NCI-H82 (cell line): Measurements from ENCODE around the gene ANO4.
"Not testable (repeated sequence)": the region's sequence is repeated elsewhere in the genome, so short reads cannot be mapped to it uniquely, and the experiment has no call there.

Experiments
- DNase-seq: peaks from one replicate; lab custom pipeline; 2025; lab: John Stamatoyannopoulos, UW

The ANO4 gene

DNA sequence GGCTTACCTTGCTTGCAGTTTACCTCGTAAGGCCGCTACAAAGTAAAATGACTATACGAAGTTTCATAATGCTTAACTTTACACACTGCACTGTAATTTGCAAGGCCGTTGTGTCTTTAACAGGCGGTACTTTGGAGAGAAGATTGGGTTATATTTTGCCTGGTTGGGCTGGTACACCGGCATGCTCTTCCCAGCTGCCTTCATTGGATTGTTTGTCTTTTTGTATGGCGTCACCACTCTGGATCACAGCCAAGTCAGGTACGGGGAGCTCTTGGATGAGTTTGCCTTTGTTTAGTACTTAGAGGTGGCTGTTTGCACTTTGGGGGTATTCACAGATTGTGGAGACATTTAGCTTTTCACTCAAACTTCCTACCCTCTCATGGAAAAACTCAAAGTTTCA, 247.6 kb downstream of the ANO4 start:
- DNase-seq: no peak

DNA sequence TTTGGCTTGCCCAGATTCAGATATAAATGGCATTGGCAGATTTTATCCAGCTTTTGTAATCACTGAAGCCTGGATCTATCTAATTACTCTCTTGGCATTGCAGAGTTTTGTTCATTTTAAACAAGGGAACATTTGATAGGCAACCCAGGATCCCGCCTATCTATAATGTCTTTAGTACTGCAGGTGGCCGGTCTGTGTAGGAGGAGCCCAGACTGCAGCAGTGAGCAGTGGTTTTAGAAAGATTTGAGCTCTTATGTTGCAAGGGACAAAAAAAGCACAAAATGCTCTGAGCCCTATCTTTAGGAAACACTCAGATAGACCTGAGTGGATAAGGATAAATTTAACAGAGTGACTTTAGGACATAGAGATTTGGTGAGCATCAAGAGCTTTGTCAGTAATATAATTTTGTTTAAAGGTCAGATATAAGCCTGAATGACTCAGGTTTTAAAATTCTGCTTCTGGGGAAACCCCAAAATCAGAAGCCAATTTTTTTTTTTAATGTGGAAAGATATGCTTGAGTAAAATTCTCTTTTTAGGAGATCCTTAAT, 250.0 kb downstream of the ANO4 start:
- no peak for DNase-seq

DNA sequence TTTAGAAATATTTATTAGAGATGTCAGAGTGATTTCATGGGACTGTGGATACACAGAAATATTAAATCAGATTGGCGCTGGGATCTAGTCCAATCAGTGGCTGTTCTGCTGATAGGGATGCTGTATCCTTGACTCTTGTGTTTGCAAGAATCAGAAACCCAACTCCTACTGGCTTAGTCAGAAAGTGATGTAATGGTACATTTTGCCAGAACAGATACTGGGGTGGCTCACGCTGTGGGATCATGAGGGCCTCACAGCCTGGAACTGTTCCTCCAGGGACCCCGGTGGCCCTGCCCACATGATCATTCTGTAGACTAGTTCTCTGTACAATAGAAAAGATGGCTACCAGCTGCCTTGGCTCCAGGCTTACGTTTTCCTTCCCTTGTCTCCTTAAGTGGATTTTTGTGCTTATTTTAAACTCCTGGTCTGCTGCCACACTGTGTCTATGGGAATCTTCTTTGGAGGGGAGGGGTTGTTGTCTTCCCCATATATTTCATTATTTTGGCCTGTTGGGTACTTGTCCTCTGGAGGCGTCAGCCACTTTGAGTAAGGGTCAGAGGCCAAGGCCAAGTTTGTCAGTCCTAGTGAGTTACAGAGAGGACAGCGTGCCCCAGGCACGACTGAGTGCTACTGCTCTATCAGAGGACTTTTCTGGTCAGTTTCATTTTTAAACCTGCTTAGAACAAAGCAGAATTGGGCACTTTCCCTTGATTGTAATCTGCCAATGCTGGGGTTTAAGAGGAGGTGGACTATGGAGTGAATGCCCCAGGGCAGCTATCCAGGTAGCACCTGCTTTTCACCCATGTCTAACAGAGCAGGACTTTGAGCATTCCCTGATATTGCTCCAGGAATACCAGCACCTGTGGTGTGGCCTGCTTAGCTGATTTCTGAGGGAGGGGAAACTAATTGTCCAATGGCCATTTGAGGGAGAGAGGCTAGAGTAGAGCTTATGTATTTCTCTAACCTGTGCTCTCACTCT, 251.2 kb downstream of the ANO4 start:
- no peak for DNase-seq

DNA sequence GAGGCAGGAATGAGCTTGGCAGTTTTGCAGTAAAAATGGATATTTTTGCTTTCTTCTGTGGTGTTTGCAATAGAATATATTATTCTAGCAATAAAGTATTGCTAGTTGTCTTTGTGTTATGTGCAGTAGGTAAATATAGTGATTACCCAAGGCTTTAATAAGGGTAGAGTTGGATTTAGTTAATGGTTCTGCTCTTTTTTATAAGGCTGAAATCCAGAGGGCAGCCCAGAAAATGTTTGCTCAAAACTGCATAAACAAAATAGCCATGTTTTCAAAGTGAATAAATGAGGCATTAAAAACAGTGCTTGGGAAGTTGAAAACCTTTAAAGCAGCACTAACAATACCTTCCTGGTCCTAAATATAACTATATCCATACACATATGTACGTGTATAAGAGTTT, 253.1 kb downstream of the ANO4 start:
- no peak for DNase-seq

DNA sequence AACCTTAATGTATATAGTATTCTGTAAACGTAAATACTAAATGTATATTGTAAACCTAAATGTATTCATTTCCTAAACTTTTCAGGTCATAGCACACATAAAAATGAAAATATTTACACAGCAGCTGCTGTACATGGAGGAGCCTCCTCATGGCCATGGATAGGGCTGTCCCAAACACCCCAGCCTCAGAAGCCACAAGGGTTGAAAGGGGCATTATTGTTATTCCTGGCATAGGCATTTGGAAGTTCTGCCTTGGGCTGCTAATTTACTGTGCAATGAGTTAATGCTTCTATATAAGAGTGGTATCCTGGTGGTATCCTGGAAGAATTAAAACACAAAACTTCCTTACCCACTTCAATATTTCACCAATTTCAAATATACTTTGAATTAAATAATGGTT, 256.1 kb downstream of the ANO4 start:
- DNase-seq: no peak

DNA sequence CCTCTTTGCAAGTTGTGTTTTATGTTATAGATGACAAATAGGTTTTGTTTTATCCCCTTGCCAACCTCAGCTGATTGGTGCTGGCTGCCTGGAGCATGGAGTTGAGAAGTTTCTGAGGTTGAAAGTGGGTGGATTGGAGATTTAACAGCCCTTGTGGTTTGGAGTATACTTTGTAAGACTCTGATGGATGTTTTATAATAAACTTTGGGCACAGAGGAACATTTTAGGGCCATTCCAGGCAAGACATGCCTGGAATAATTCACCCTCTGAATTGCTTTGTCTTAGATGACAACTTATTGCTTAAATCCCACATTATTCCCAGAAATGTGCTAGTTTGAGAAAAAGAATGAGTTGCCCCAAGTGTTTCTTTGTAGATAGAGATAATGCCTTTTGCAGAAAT, 256.6 kb downstream of the ANO4 start:
- DNase-seq: no peak

DNA sequence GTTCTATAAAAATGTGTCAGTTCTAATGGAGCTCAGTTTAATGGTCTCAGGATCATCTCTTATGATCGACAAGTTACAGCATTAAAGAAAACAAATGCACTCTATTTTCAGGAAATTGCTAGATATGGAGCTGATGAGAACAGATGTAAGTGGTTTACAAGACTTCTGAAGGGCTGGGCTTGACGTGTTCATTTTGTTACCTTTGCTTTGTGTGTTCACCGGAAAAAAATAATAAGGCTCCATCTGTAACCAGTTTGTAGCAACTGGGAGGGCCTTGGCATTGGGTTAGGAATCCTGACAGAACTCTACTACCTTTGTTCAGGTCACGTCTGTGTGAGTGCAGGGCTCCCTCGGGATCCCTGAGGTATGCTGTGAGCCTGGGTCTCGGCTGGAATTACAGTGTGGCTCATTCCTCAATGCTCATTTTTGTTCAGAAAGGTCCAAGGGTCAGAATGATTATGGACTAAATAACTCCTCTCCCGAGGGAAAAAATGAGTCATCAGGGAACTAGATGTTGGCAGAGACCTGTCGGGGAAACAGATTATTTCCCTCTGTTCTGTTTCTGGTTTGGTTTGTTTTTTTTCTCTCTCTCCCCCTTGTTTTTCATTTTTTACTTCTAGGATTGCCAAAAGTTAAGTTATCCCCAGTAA, 257.4 kb downstream of the ANO4 start:
- no peak for DNase-seq

DNA sequence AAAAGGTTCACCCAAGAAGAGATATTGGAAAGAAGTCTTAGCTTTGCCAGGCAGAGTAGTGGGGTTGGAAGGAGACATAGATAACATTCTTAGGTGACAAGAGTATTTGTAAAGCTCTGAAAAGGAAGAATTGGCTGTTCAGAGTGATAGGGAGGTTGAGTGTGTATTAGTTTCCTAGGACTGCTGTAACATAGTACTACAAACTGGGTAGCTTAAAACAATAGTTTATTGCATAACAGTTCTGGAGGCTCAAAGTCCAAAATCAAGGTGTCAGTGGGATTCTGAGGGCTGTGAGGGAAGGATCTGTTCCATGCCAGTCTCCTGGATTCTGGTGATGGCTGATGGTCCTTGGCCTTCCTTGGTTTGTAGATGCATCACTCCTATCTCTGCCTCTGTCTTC, 258.6 kb downstream of the ANO4 start:
- DNase-seq: no peak

DNA sequence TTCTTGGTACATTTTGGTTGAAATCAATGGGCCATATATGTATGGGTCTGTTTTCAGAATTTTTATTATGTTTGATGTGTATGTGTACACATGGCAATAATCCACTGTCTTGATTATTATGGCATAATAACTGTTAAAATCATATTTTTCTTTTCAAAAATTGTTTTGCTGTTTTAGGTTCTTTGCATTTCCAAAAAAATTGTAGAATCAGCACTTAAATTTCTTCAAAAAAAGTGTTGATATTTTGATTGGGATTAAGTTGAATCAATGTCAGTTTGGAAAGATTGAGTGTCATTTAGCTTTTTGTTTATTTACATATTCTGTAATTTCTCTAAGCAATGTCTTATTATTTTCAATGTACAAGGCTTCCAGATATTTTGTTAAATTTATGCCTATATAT, 261.4 kb downstream of the ANO4 start:
- no peak for DNase-seq

DNA sequence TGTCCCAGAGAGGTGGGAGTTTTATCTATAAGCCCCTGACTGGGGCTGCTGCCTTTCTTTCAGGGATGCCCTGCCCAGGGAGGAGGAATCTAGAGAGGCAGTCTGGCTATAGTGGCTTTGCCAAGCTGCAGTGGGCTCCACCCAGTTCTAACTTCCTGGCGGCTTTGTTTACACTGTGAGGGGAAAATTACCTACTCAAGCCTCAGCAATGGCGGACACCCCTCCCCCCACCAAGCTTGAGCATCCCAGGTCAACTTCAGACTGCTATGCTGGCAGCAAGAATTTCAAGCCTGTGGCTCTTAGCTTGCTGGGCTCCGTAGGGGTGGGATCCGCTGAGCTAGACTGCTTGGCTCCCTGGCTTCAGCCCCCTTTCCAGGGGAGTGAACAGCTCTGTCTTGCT, 267.9 kb downstream of the ANO4 start:
- DNase-seq: not testable (repeated sequence)

DNA sequence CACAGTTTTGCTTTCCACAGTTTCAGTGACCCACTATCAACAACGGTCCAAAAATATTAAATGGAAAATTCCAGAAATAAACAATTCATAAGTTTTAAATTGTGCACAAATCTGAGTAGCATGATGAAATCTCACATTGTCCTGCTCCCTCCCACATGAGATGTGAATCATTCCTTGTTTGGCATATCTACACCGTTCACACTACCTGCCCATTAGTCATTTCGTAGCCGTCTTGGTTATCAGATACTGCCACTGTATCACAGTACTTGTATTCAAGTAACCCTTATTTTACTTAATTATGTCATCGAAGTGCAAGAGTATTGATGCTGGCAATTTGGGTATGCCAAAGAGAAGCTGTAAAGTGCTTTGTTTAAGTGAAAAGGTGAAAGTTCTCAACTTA, 270.1 kb downstream of the ANO4 start:
- no peak for DNase-seq

DNA sequence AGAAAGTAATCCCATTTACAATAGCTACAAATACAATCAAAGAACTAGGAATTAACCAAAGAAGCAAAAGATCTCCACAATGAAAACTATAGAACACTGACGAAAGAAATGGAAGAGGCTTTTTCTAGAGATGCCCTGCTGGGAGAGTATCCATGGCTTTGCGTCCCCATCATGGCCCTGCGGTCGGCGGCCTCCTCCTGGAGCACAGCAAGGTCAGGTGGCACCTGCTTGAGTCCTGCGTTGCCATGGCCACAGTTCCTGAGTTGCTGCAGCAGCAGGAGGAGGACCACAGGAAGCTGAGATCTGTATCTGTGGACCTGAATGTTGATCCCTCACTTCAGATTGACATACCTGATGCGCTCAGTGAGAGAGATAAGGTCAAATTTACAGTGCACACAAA, 271.9 kb downstream of the ANO4 start:
- DNase-seq: no peak

DNA sequence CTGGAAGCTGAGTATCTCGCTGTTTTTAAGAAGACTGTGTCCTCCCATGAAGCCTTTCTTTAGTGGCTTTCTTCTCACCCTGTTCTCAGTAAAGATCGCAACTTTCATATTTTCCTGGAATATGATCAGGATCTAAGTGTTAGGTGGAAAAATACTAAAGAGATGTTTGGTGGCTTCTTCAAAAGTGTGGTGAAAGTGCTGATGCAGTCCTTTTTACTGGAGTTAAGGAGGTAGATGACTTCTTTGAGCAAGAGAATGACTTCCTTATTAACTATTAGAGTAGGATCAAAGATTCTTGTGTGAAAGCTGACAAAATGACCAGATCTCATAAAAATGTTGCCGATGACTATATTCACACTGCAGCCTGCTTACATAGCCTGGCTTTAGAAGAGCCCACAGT, 273.8 kb downstream of the ANO4 start:
- DNase-seq: no peak

DNA sequence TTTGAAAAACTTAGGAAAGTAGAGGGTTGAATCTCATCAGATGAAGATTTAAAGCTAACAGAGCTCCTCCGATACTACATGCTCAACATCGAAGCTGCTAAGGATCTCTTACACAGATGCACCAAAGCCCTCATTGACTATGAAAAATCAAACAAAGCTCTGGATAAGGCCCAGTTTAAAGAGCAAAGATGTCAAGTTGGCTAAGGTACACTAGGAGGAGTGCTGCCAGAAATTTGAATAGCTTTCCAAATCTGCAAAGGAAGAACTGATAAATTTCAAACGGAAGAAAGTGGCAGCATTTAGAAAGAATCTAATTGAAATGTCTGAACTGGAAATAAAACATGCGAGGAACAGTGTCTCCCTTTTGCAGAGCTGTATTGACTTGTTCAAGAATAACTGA, 274.3 kb downstream of the ANO4 start:
- no peak for DNase-seq

DNA sequence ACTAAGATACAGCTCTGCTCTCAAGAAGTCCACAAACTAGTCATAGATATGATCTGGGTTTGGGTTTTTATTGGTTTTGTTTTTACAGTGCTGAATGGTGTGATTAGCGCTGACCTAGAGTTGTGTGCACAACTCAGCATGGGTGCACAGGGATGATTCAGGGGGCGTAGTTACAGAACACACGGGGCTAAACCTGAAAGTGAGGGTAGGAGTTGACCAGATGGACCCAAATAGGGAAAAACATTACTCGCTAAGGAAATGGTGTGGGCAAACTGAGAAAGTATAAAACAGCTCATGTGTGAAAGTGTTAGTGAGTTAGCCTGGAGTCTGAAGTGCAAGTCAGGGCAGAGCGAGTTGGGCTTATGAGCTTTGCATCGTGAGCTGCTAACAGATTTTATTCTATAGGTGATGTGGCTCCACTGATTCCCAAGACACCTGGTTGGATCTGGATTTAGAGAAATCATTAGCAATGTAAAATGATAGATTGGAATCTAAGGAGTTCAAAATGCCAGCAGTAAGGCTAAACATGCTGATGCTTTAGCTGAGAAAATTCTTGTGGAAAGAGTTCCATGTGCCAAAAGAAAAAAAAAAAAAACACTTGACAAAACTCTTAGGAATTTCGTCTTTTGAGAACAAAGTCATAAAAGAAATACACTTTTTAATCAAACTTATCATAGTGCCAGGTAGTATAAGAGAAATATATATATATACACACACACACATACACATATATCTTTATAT, 280.5 kb downstream of the ANO4 start:
- no peak for DNase-seq

DNA sequence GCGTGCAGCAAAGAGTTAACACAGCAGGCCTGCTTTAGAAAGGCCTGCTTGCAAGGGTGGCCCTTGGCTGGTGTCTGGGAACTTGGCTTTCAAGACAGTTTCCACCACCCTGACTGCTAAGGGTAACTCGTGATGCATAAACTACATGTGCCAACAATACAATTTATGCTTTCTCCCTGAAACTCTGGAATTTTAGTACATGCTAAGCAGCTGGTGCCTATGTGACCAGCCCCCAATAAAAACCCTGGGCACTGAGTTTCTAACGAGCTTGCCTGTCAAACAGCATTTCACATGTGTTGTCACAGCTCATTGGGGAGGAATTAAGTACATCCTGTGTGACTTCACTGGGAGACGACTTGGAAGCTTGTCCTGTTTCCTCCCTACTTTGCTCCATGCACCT, 282.3 kb downstream of the ANO4 start:
- DNase-seq: no peak

DNA sequence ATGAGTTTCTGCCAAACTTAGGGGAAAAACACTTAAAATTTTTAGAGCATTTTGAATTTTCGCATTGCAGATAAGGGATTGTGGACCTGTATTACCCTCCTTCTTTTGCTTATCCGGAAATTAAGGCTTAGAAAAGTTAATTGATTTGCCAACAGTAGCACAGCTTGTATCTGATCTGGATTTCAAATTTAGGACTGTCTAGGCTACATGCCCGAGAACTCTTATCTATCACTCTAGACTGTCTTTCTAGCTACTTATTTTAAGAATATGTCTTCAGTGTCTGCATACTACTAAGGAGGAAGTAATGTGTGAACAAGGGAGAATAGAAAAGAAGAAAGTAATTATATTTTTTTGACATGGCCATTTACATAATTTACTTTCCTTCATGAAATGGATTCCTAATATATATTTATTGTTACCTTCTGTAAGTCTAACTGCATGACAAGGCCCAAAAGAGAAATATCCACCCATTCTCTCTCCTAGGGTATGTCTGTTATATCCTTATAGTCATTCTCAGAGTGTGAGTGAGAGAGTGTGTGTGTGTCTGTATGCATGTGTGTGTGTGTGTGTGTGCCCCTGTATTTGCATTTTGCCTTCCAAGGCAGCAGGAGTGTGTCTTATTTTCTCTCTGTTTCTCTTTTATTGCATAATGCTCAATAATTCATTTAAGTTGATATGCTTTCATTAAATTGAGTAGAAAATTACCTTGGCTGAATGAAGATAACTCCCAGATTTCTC, 283.4 kb downstream of the ANO4 start:
- DNase-seq: no peak

DNA sequence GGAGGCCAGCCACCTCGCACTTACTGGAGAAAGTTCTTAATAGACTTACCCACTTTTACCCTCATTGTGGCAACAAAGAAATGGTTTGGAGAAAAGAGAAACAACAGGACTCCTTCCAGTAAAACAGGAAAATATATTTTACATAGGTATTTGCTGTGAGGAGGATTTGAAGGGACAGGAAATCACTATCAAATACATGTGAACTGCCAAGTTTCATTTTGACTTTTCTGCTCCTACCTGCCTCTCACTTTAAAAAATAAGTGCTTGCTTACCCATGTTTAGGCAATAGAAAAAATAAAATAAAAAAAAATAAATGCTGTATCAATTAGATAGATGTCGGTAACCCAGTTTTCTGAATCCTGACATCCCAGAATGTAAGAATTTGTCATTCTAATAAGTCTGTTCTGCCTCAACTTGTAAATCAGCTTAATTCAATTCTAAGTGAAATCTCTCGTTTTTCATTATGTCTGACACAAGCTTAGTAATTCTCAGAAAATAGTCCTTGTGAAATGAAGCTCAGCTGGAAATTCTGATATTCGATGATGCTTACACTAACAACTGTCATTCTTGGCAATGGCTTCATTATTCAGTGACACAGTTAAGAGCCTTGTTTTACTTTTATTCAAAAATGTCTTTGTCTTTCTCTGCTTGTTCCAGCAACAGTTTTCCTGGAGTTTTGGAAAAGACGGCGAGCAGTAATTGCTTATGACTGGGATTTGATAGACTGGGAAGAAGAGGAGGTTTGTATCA, 284.1 kb downstream of the ANO4 start:
- DNase-seq: no peak

DNA sequence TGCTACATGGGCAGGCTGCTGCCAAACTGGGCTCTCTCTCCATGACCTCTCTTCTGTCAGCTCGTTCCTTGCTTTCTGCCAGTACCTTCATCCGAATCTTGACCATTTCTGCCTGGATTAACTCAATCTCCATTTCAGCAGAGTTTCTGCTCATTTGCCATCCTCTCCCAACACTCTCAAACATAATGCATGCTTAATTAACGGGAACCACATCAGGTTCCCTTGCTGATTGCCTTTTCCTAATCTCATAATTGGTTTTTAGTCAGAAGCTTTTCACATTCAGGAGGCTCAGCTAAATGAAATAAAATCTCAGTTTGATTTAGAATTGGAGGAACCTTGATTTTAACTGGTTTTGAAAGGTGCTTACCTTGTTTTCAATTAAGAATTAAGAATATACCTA, 288.1 kb downstream of the ANO4 start:
- peak; percentile 86 for DNase-seq

DNA sequence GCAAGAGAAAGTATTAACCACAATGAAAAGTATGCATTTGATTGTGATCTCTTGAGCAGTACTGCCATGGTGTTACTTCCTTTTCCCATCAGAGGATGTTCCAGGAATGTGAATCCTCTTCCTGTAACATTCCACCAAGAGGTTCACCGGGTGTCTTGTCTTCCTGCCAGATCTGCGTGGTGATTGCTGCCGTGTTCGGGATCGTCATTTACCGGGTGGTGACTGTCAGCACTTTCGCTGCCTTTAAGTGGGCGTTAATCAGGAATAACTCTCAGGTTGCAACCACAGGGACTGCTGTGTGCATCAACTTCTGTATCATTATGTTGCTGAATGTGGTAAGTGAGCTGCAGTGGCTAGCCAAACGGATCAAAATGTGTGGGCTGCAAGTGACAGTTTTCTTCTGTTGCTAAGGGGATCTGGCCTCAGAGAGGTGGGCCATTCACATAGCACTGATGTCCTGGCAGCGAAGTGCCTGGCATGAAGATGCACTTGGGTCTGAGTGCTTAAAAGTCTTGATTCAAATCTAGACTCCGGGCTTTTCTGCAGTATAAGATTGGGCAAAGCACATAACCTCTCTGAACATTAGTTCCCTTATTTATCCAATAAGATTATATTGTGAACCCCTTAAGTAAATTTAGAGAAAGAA, 292.0 kb downstream of the ANO4 start:
- no peak for DNase-seq

DNA sequence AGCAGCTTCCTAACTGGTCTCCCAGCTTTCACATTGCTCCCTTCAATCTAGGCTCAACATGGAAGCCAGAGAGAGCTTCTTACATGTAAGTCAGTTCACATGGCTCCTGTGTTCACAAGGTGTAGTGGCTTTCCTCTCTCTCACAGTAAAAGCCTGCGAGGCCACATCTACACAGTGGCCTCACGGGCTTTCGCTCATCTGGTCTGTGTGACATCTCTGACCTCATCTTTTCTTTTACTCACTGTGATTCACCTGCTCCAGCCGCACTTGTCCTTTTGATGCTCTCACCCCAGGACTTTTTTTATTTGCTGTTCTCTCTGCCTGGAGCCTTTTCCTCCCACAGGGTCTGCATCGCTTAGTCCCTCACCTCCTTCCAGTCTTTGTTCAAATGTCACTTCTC, 293.3 kb downstream of the ANO4 start:
- DNase-seq: peak; percentile 5
